ENCODE measurements around the gene B4GALT5.

B4GALT5 gene

GRCh38 chr20:49705358-49705757 is 8.3 kb downstream of the B4GALT5 start:
- no peak overlapping the region for H3K4me3 ChIP-seq (ENCODE audit: low read length)
- DNase-seq (ENCODE audit: low read depth, low spot score) = no peak

GRCh38 chr20:49704932-49705336 is 8.7 kb downstream of the B4GALT5 start:
- H3K4me3 ChIP-seq (ENCODE audit: low read length) = no peak overlapping the region
- no peak for DNase-seq (ENCODE audit: low read depth, low spot score)

DNA sequence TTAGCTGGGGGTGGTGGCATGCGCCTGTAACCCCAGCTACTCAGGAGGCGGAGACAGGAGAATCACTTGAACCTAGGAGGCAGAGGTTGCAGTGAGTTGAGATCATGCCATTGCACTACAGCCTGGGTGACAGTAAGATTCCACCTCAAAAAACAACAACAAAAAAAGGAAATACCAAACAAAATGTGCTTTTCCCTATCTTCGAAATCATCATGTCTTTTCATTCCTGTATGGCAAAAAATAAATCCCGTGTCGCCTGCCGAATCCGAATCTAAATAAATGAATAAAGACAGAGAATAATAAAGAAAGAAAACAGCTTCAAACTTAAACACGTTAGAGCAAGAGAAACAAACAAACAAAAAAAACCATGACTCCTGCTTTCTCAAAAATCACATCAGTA is 11.8 kb downstream of the B4GALT5 start:
- DNase-seq (ENCODE audit: low read depth, low spot score) = no peak
- no peak overlapping the region for H3K4me3 ChIP-seq (ENCODE audit: low read length)

- no peak overlapping the region for H3K4me3 ChIP-seq (ENCODE audit: low read length)
These were observed 12.4 kb downstream of the B4GALT5 start for GRCh38 chr20:49701241-49701790.

GRCh38 chr20:49700411-49701185 is 13.1 kb downstream of the B4GALT5 start:
- H3K4me3 ChIP-seq (ENCODE audit: low read length) = no peak overlapping the region
- no peak for DNase-seq (ENCODE audit: low read depth, low spot score)

More at GRCh38 chr20:49701241-49701790, 12.4 kb downstream of the B4GALT5 start:
- no peak for DNase-seq (ENCODE audit: low read depth, low spot score)

GRCh38 chr20:49699200-49699992 is 14.3 kb downstream of the B4GALT5 start:
- DNase-seq (ENCODE audit: low read depth, low spot score) = no peak

GRCh38 chr20:49698477-49698876 is 15.2 kb downstream of the B4GALT5 start:
- no peak overlapping the region for H3K4me3 ChIP-seq (ENCODE audit: low read length)
- DNase-seq (ENCODE audit: low read depth, low spot score) = no peak

More at GRCh38 chr20:49699200-49699992, 14.3 kb downstream of the B4GALT5 start:
- H3K4me3 ChIP-seq (ENCODE audit: low read length) = no peak overlapping the region

DNA sequence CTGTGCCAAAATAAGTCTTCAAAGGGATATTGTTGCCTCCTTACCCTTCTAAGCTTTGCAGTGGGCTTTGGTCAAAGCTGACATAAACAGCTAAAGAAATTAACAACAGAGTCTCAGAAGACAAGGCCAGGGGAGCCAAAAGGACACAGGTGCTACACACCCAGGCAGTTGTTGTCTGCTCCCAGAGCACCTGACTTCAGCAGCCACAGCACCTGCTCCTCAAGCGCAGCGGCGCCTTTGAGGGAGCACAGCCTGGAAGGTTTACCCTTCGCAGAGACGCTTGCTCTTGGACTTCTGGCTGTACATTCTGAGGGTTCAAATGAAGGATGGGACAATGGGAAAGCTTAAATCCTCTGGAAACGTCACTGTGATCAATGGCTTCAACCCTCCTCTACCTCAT is 16.6 kb downstream of the B4GALT5 start:
- no peak for DNase-seq (ENCODE audit: low read depth, low spot score)
- no peak overlapping the region for H3K4me3 ChIP-seq (ENCODE audit: low read length)

- DNase-seq (ENCODE audit: low read depth, low spot score) = no peak
- no peak overlapping the region for H3K4me3 ChIP-seq (ENCODE audit: low read length)
These were observed 17.1 kb downstream of the B4GALT5 start for GRCh38 chr20:49696594-49696993.

DNA sequence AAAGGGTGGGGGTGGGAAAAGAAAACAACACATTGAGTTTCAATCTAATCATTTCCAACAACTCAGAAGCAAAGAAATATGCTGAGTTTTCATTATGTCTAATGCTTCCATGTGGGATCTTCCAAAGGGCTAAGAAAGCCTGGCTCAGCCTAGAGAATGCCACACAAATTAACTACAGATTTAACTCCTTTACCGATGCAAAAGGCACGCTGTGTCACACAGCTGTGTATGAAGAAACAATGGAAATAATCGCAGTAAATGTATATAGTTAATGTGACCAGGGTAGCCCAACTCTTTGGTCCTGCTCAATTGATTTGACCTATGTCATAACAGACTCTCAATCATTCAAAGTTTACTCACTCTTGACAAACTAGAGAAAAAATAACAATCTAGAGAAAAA is 17.8 kb downstream of the B4GALT5 start:
- no peak overlapping the region for H3K4me3 ChIP-seq (ENCODE audit: low read length)
- no peak for DNase-seq (ENCODE audit: low read depth, low spot score)

- no peak overlapping the region for H3K4me3 ChIP-seq (ENCODE audit: low read length)
- peak; percentile 84 for DNase-seq (ENCODE audit: low read depth, low spot score)
These were observed 19.1 kb downstream of the B4GALT5 start for GRCh38 chr20:49694450-49695071.

DNA sequence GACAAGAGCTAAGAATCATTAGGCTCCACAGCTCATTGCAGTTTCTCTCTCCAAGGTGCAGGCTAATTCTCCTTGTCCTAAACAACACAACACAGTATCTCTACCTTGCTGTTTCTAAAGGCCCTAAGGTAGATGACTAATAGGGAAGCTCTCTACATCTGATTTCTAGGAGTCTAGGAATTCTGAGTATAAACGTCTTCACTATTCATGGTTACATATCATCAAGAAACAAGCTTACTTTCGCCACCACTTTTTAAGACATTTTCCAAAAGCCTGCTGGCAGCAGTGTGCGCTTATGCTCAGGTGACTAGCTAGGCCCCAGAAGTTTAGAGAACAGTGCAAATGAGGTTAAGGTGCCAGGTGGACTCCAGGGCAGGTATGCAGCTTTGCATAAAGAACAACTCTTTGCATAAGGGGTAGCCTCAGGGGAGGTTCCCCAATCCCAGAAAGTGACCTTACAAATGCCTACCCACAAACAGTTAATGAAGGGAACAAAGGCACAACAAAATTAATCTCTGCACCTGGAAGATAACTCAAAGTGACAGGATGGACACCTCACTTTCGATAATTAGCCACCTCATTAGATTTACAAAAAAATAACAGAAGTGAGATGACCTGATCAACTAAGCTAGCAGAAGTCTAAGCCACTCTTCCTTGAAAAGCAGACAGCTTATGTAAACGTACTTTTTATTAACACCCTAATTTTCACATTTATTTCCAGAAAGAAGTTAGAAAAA is 20.1 kb downstream of the B4GALT5 start:
- no peak overlapping the region for H3K4me3 ChIP-seq (ENCODE audit: low read length)
- DNase-seq (ENCODE audit: low read depth, low spot score) = no peak

DNA sequence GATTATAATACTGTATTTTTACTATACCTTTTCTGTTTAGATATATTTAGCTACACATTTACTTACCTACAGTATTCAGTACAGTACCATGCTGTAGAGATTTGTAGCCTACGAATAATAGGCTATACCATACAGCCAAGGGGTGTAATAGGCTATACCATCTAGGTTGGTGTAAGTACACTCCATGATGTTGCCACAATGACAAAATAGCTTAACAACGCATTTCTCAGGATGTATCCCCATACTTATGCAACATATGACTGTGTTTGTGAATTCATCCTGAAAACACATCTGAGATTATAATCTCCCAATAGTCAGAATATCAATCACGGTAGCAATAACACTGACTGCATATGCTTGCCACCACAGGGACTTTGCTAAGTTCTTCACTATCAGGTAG is 20.7 kb downstream of the B4GALT5 start:
- H3K4me3 ChIP-seq (ENCODE audit: low read length) = no peak overlapping the region
- DNase-seq (ENCODE audit: low read depth, low spot score) = no peak

DNA sequence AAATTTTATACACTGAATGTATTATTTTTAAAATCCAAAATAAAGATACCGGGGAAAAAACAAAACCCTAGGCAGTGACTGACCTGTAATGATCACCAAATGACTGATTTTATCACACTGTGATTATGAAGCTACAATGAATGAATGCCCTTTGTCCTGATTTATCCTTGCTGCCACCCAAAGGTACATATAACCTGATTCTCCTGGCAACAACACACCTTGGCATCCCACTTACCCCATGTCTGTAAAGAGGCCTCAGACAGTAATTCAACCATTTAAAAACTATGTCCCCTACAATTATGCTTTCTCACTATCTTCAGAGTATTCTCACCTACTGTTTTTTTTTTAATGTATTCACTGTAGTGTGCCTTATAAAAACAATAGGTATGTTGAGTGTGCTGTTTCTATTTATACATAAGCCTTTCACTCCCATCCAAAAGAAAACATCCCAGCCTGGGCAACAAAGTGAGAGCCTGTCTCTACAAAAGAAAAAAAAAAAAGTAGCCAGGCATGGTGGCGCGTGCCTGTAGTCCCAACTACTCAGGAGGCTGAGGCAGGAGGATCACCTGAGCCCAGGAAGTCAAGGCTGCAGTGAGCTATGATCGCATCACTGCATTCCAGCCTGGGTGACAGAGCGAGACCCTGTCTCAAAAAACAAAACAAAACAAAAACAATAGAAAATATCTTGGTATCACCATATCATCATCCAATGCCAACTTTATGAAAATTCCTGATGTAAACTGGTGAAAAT is 21.7 kb downstream of the B4GALT5 start:
- no peak for DNase-seq (ENCODE audit: low read depth, low spot score)

GRCh38 chr20:49690899-49691620 is 22.6 kb downstream of the B4GALT5 start:
- no peak for DNase-seq (ENCODE audit: low read depth, low spot score)
- no peak overlapping the region for H3K4me3 ChIP-seq (ENCODE audit: low read length)

More for the DNA sequence above, 21.7 kb downstream of the B4GALT5 start:
- no peak overlapping the region for H3K4me3 ChIP-seq (ENCODE audit: low read length)

- H3K4me3 ChIP-seq (ENCODE audit: low read length) = no peak overlapping the region
- no peak for DNase-seq (ENCODE audit: low read depth, low spot score)
These were observed 25.8 kb downstream of the B4GALT5 start for GRCh38 chr20:49687595-49688567.

DNA sequence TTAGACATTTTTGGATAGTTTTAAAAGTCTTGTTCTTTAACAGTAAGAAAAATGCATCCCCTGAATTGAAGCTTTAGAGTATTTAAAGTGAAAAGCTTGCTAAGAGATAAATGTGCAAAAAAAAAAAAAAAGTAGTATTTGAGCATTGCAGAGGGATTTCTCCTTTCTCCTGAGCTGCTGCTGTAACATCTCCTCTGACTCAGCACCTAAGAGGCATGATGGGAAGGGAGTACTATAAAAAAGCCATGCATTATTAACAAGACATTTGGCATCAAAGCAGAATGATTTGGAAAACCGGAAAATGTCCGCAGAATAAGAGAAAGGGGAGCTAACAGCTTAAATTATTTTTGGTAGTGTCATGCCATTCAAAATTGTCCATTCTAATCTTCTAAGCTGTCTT is 27.9 kb downstream of the B4GALT5 start:
- DNase-seq (ENCODE audit: low read depth, low spot score) = no peak

More for the DNA sequence above, 27.9 kb downstream of the B4GALT5 start:
- H3K4me3 ChIP-seq (ENCODE audit: low read length) = no peak overlapping the region

Measured in Jurkat, Clone E6-1 (cell line).